Activated naive CD8-positive, alpha-beta T cell (primary cell): Measurements from ENCODE around the gene FICD.
"Not testable (repeated sequence)": the region's sequence is repeated elsewhere in the genome, so short reads cannot be mapped to it uniquely, and the experiment has no call there.

Experiments
- H3K27ac Mint-ChIP-seq: one replicate; pipeline ENCODE4 v1.8.0; 2021; ENCODE audit warnings: mixed read lengths
- H3K27me3 Mint-ChIP-seq: one replicate; pipeline ENCODE4 v1.8.0; 2021; ENCODE audit warnings: mixed read lengths
- H3K36me3 Mint-ChIP-seq: one replicate; pipeline ENCODE4 v1.8.0; 2021; ENCODE audit warnings: mixed read lengths
- H3K4me1 Mint-ChIP-seq: one replicate; pipeline ENCODE4 v1.8.0; 2021; ENCODE audit warnings: low read depth, mixed read lengths
- H3K4me3 Mint-ChIP-seq: one replicate; pipeline ENCODE4 v1.8.0; 2021; ENCODE audit warnings: mild to moderate bottlenecking, mixed read lengths
- H3K9me3 Mint-ChIP-seq: one replicate; pipeline ENCODE4 v1.8.0; 2021; ENCODE audit warnings: low read depth, mixed read lengths

Gene FICD

GRCh38 chr12:108485371-108485770 lies 29.7 kb upstream of the FICD start:
- not testable (repeated sequence) for H3K4me1 Mint-ChIP-seq, H3K27ac Mint-ChIP-seq, H3K9me3 Mint-ChIP-seq, H3K36me3 Mint-ChIP-seq, H3K4me3 Mint-ChIP-seq
- H3K27me3 Mint-ChIP-seq = peaks cover 34% of the 10 kb centered on the region

- not testable (repeated sequence) for H3K36me3 Mint-ChIP-seq, H3K9me3 Mint-ChIP-seq, H3K4me3 Mint-ChIP-seq, H3K4me1 Mint-ChIP-seq, H3K27ac Mint-ChIP-seq
- peaks cover 27% of the 10 kb centered on the region for H3K27me3 Mint-ChIP-seq
Observed at GRCh38 chr12:108487029-108487428, 28.0 kb upstream of the FICD start.

GRCh38 chr12:108491256-108491655 lies 23.8 kb upstream of the FICD start:
- peaks cover 34% of the 10 kb centered on the region for H3K27me3 Mint-ChIP-seq
- peaks cover 3% of the 10 kb centered on the region for H3K36me3 Mint-ChIP-seq
- H3K4me3 Mint-ChIP-seq = no peak overlapping the region
- H3K9me3 Mint-ChIP-seq = peaks cover 6% of the 10 kb centered on the region
- no peak overlapping the region for H3K27ac Mint-ChIP-seq
- H3K4me1 Mint-ChIP-seq = no peaks in the 10 kb centered on the region

GRCh38 chr12:108495054-108495453 lies 20.0 kb upstream of the FICD start:
- H3K9me3 Mint-ChIP-seq = peaks cover 4% of the 10 kb centered on the region
- H3K4me1 Mint-ChIP-seq = no peaks in the 10 kb centered on the region
- H3K27ac Mint-ChIP-seq = no peak overlapping the region
- no peaks in the 10 kb centered on the region for H3K36me3 Mint-ChIP-seq
- no peak overlapping the region for H3K4me3 Mint-ChIP-seq
- H3K27me3 Mint-ChIP-seq = peaks cover 33% of the 10 kb centered on the region

GRCh38 chr12:108495823-108496579 lies 19.1 kb upstream of the FICD start:
- Mint-ChIP-seq H3K36me3 (no peaks in the 10 kb centered on the region), H3K27me3 (peaks cover 32% of the 10 kb centered on the region), H3K9me3 (peaks cover 4% of the 10 kb centered on the region), H3K27ac (no peak overlapping the region), H3K4me3 (no peak overlapping the region), H3K4me1 (no peaks in the 10 kb centered on the region)

- no peak overlapping the region for H3K27ac Mint-ChIP-seq
- H3K4me3 Mint-ChIP-seq = no peak overlapping the region
- no peaks in the 10 kb centered on the region for H3K4me1 Mint-ChIP-seq
- peaks cover 13% of the 10 kb centered on the region for H3K9me3 Mint-ChIP-seq
- peaks cover 29% of the 10 kb centered on the region for H3K27me3 Mint-ChIP-seq
- H3K36me3 Mint-ChIP-seq = peaks cover 3% of the 10 kb centered on the region
Observed at GRCh38 chr12:108498136-108498535, 16.9 kb upstream of the FICD start.

GRCh38 chr12:108502922-108503321 lies 12.2 kb upstream of the FICD start:
- no peaks in the 10 kb centered on the region for H3K4me1 Mint-ChIP-seq
- peaks cover 20% of the 10 kb centered on the region for H3K9me3 Mint-ChIP-seq
- H3K27ac Mint-ChIP-seq = no peak overlapping the region
- H3K36me3 Mint-ChIP-seq = peaks cover 6% of the 10 kb centered on the region
- H3K27me3 Mint-ChIP-seq = peaks cover 20% of the 10 kb centered on the region
- H3K4me3 Mint-ChIP-seq = no peak overlapping the region

- Mint-ChIP-seq H3K27me3 (peaks cover 11% of the 10 kb centered on the region), H3K27ac (no peak overlapping the region), H3K9me3 (peaks cover 20% of the 10 kb centered on the region), H3K36me3 (peaks cover 6% of the 10 kb centered on the region), H3K4me1 (no peaks in the 10 kb centered on the region), H3K4me3 (no peak overlapping the region)
Observed at GRCh38 chr12:108505129-108505528, 9.9 kb upstream of the FICD start.

- H3K4me3 Mint-ChIP-seq = no peak overlapping the region
- H3K4me1 Mint-ChIP-seq = peaks cover 6% of the 10 kb centered on the region
- no peak overlapping the region for H3K27ac Mint-ChIP-seq
- H3K27me3 Mint-ChIP-seq = peaks cover 10% of the 10 kb centered on the region
- H3K9me3 Mint-ChIP-seq = peaks cover 11% of the 10 kb centered on the region
- peaks cover 3% of the 10 kb centered on the region for H3K36me3 Mint-ChIP-seq
Observed at GRCh38 chr12:108507971-108508642, 7.0 kb upstream of the FICD start.

- Mint-ChIP-seq H3K9me3 (no peaks in the 10 kb centered on the region), H3K36me3 (no peaks in the 10 kb centered on the region), H3K4me3 (no peak overlapping the region), H3K27me3 (no peaks in the 10 kb centered on the region), H3K27ac (no peak overlapping the region), H3K4me1 (peaks cover 6% of the 10 kb centered on the region)
Observed at GRCh38 chr12:108509806-108510205, 5.3 kb upstream of the FICD start.

GRCh38 chr12:108510836-108511235 lies 4.2 kb upstream of the FICD start:
- Mint-ChIP-seq H3K27me3 (no peaks in the 10 kb centered on the region), H3K4me3 (no peak overlapping the region), H3K36me3 (no peaks in the 10 kb centered on the region), H3K27ac (no peak overlapping the region), H3K9me3 (no peaks in the 10 kb centered on the region), H3K4me1 (peaks cover 7% of the 10 kb centered on the region)

GRCh38 chr12:108511633-108512540 lies 3.2 kb upstream of the FICD start:
- Mint-ChIP-seq H3K27ac (peak overlapping the region; percentile 41), H3K9me3 (no peaks in the 10 kb centered on the region), H3K36me3 (no peaks in the 10 kb centered on the region), H3K4me3 (peak overlapping the region; percentile 20), H3K4me1 (peaks cover 17% of the 10 kb centered on the region), H3K27me3 (no peaks in the 10 kb centered on the region)

- Mint-ChIP-seq H3K27ac (peak overlapping the region; percentile 84), H3K36me3 (peaks cover under 1% of the 10 kb centered on the region), H3K27me3 (no peaks in the 10 kb centered on the region), H3K4me3 (peak overlapping the region; percentile 96), H3K9me3 (no peaks in the 10 kb centered on the region), H3K4me1 (peaks cover 21% of the 10 kb centered on the region)
Observed at GRCh38 chr12:108514468-108514972, 557 bp upstream of the FICD start.

GRCh38 chr12:108515916-108516315 lies 839 bp downstream of the FICD start:
- Mint-ChIP-seq H3K27ac (peak overlapping the region; percentile 89), H3K9me3 (no peaks in the 10 kb centered on the region), H3K4me1 (peaks cover 21% of the 10 kb centered on the region)

More at GRCh38 chr12:108515916-108516315, 839 bp downstream of the FICD start:
- peaks cover 2% of the 10 kb centered on the region for H3K36me3 Mint-ChIP-seq
- no peaks in the 10 kb centered on the region for H3K27me3 Mint-ChIP-seq
- peak overlapping the region; percentile 96 for H3K4me3 Mint-ChIP-seq
